ENCODE data around the gene PGAP3.

- TF ChIP-seq, protein P1, sequence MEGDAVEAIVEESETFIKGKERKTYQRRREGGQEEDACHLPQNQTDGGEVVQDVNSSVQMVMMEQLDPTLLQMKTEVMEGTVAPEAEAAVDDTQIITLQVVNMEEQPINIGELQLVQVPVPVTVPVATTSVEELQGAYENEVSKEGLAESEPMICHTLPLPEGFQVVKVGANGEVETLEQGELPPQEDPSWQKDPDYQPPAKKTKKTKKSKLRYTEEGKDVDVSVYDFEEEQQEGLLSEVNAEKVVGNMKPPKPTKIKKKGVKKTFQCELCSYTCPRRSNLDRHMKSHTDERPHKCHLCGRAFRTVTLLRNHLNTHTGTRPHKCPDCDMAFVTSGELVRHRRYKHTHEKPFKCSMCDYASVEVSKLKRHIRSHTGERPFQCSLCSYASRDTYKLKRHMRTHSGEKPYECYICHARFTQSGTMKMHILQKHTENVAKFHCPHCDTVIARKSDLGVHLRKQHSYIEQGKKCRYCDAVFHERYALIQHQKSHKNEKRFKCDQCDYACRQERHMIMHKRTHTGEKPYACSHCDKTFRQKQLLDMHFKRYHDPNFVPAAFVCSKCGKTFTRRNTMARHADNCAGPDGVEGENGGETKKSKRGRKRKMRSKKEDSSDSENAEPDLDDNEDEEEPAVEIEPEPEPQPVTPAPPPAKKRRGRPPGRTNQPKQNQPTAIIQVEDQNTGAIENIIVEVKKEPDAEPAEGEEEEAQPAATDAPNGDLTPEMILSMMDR (IDR thresholded peaks at IDR 0.05) = no peak
- TF ChIP-seq POLR2A (IDR thresholded peaks at IDR 0.05) = no peak
These were observed 48.0 kb upstream of the PGAP3 start for GRCh38 chr17:39735882-39736281.

All from vagina (tissue), 2 donors.